H4 (cell line): ENCODE data around the gene EPHB2. TPM values are rescaled to one million over a fixed set of nuclear protein-coding genes. Genes with fewer than 3 reads are reported as not detected.

ENCODE experiments used
- DNase-seq: peaks from one replicate; pipeline ENCODE4 v3.0.0-alpha.2; 2015; ENCODE audit warnings: low spot score
- total RNA-seq: library from RNA; depleted of rRNA; stranded (reverse); fragments of >200 nt; shearing (Covaris generic); gene quantifications from 2 replicates; pipeline ENCODE4 v1.2.3, GENCODE V29; 2014

EPHB2 gene
- total RNA-seq, 1 experiment from 2014 or later: 70.9 TPM

DNA sequence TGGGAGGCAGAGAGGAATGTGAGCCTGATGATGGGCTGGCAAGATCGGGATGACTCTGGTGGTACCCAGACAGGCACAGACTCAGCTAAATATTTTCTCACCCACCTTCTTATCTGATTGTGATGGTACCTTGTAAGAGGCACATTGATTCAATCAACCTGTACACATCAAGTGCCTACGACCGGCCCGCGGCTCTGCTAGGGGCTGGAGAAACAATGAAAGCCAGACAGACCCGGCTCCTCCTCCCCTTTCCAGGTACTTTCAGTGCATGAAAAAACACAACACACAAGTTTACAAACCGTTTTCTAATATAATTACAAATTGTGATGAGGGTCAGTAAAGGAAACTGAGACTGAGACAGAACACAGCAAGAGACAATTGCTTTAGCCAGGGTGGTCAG lies 147.0 kb downstream of the EPHB2 start:
- DNase-seq: no peak

- DNase-seq: no peak
Measured at GRCh38 chr1:22860414-22860800, 149.8 kb downstream of the EPHB2 start.

DNA sequence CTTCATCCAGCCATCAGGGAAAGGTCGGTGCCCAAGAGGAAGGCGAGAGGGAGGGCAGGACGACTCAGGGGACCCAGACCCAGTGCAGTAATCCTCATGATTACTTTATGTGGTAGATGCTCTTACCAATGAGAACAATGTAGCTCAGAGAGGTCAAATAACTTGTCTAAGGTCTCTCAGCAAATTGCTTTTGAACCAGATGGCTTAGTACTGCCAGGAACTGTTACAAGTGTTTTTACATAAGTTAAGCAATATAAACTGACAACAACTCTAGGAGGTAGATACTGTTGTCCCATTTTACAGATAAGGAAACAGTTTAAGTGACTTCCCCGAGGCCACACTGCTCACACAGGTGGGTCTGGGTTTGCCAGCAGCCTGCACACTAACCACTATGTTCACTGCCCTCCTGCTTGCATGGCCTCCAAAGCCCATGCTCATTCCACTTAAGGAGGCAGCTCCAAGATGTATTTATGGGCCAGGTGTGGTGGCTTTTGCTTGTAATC lies 150.3 kb downstream of the EPHB2 start:
- DNase-seq: no peak

- DNase-seq: peak; percentile 54
Measured at GRCh38 chr1:22861764-22862440, 151.3 kb downstream of the EPHB2 start.

- no peak for DNase-seq
Measured at GRCh38 chr1:22862752-22863151, 152.1 kb downstream of the EPHB2 start.

DNA sequence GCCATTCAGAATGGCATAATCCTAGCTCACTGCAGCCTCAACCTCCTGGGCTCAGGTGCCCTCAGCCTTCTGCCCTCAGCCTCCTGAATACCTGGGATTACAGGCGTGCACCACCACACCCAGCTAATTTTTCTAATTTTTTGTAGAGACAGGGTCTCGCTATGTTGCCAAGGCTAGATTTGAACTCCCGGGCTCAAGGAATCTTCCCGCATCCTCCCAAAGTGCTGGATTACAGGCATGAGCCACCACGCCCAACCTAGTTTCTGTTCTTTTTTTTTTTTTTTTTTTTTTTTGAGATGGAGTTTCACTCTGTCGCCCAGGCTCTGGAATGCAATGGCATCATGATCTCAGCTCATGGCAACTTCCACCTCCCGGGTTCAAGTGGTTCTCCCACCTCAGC lies 153.1 kb downstream of the EPHB2 start:
- no peak for DNase-seq

- no peak for DNase-seq
Measured at GRCh38 chr1:22864886-22865285, 154.2 kb downstream of the EPHB2 start.

- no peak for DNase-seq
Measured at GRCh38 chr1:22865736-22866135, 155.1 kb downstream of the EPHB2 start.

- DNase-seq: no peak
Measured at GRCh38 chr1:22866868-22867267, 156.2 kb downstream of the EPHB2 start.

GRCh38 chr1:22868331-22868730 lies 157.7 kb downstream of the EPHB2 start:
- no peak for DNase-seq

DNA sequence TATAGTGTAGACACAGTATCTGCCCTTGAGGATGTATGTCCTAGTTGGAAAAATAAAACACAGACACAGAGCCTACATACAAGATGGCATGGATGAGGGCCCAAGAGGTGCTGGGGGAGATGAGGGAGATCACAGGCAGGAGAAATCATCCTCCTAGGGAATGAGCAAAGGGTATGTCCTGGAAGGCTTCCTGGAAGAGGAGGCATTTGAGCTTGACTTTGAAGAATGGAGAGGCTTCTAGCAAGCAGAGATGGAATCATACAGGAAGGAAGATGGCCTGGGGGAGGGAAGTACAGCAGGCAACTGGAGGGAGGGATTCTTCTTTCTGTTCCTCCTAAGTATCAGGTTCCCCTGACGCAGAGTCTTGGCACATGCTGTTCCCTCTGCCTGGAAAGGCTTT lies 158.7 kb downstream of the EPHB2 start:
- no peak for DNase-seq

DNA sequence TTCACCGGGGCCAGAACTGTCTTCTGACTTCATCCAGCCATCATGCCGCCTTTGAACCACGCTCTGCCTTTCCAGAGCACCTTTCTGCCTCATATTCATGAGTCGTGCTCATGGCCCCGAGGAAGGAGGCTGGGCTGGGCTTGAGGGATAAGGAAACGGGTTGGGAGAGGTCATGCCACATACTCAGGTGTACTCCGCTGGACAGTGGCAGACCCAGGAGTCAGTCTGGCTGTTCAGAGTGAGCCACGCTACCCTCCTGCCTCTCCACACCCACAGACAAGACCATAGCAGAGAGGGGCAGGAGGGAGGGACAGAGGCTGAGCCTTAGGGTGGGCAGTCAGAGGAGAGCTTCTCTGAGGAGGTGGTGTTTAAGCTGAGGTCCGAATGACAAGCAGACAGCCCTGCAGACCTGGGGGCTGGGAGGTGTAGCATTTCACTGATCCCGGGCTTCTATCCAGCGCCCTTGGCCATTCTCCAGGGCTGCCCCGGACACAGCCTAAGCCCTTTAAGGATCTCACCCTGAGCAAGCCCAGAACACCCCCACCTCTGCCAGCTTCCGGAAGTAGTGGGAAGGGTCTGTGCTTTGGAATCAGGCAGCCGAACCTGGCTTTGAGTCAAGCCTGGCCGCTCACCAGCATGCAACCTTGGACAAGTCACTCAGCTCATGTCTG lies 159.7 kb downstream of the EPHB2 start:
- no peak for DNase-seq

DNA sequence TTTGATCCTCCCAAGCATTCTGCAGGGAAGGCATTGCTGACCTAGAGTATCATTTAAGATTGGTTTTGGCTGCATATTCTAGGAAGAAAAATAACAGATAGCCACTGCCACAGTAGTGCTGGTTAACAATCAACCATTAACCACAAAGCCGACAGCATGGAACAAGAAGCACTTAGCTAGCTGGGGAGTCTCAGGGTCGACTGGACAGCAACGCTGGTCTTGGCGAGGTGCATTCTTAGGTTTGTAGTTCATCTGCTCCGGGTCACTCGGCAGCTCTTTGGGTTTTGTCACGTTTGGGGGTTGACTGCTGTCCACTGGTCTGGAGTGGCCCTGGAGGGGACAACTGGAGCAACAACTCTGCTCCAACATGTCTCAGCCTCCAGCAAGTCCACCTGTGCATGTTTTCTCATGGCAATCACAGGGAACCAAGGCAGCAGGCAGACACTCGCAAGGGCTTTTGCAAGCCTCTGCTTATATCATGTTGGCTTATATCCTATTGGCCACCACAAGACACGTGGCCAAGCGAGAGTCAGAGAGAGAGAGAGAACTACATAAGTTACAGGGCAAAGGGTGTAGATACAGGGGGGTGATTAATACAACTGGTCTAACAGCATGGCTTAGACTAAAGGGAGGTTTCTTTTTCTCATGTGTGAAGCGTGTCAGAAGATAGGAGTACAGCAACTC lies 162.5 kb downstream of the EPHB2 start:
- DNase-seq: no peak

GRCh38 chr1:22874785-22875184 lies 164.1 kb downstream of the EPHB2 start:
- DNase-seq: no peak

DNA sequence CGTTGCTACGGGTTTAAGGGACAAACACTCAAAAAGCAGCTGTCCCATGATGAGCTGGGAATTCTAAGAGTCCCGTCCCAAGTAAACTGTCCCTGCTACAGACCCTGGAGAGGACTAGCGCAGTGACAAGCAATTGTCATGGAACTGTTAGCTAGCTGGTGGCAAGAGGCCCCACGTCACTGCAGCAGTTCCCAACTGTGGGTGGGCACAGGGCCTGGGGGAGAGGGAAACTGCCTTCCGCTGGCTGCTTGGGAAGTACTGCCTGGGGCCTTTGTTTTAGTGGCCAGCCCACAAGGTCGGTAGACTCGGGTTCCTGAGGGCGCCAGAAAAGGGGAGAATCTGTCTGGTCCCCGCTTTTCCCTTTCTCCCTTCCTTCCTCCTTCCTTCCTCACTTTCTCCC lies 164.6 kb downstream of the EPHB2 start:
- DNase-seq: no peak

DNA sequence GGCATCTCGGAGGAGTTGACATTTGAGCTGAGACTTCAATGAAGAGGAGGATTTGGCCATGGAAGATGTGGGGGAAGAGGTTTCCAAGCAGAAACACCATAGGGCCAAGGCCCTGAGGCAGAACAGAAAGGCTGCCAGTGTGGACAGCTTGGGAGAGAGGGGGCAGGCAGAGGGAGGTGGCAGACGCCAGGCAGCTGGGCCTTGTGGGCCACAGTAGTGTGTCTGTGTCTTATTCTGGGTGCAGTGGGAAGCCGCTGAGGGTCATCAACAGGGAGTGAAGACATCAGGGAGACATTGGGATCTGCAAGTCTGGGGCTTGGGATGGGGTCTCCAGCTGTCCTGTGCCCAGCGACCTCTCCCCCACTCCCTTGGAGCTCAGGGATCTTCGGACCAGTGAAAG lies 165.2 kb downstream of the EPHB2 start:
- no peak for DNase-seq

DNA sequence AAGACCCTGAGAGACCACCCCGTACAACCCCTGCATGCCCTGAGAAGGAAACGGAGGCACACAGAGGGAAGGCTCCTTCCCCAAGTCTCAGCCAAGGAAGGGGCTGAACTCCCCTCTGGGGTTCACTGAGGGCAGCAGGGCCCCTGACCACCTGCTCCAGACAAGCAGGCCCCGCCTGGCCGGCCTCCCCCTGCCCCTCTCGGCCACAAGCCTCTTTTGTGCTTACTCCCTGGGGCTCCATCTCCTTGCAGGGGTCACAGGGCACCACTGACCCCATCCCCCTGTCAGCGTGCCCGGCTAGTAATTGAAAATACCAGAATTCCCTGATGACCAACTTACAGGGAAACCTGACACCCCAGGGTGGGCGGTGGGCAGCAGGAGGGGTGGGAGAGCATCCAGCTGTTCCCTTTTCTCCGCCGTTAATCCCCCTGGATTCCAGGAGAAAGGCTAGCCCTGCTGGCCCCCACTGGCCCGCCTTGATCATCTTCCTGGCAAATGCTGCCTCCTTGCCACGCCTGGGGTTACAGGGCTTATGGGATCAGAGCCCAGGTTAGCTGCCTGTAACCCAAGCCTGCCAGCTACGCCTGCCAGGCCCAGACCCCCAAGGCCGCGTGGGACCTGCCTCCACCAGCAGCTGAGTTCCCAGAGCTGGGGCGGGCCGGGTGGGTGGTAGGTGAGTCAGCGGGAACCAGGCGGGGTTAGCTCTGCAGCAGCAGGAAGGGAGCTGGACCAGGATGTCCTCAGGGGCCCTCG lies 165.9 kb downstream of the EPHB2 start:
- no peak for DNase-seq

GRCh38 chr1:22877112-22877915 lies 166.7 kb downstream of the EPHB2 start:
- no peak for DNase-seq

DNA sequence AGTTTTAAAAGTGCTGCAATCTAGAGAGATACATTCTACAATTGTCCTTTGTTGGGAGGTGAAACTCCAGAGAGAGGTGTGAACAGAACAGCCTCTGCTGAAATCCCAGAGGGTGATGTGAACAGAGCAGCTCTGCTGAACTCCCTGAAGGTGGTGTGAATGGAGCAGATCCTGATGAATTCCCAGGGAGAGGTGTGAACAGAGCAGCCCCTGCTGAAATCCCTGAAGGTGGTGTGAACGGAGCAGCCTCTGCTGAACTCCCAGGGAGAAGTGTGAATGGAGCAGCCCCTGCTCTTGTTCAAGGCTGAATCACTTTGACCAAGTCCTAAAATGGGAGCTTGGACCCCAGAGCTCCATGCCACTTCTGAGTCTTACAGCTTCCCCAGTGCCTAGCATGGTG lies 167.3 kb downstream of the EPHB2 start:
- no peak for DNase-seq

GRCh38 chr1:22878626-22879025 lies 168.0 kb downstream of the EPHB2 start:
- no peak for DNase-seq

DNA sequence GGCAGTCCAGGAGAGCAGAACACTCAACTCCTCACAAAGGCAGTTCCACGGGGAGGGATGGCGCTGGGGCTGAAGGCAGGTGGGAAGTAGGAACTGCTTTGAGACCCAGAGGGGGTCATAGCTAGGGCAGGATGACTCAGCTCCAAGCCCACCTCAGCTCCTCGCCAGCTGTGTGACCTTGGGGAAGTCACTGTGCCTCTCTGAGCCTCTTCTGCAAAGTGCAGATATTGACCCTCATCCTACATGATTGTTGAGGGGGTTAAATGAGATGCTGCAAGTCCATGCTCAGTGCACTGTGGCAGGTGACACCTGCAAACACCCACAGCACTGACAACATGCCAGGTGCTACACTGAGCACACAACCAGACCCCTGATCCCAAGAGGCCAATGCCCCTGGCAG lies 168.8 kb downstream of the EPHB2 start:
- DNase-seq: no peak
